Occipital lobe (tissue), 2 donors: ENCODE data around the gene KRT34. TPM values are rescaled to one million over a fixed set of nuclear protein-coding genes. Genes with fewer than 3 reads are reported as not detected.
"Not testable (repeated sequence)": the region's sequence is repeated elsewhere in the genome, so short reads cannot be mapped to it uniquely, and the experiment has no call there.

Experiments
- DNase-seq: peaks from one replicate; lab custom pipeline; 2025; lab: John Stamatoyannopoulos, UW
- total RNA-seq: library from RNA; depleted of rRNA; stranded (reverse); fragments of >200 nt; gene quantifications from one replicate; pipeline ENCODE4 v1.2.3, GENCODE V29; 2014

KRT34 gene
- total RNA-seq, 1 donor from 2014 or later, result 0.31 TPM

DNA sequence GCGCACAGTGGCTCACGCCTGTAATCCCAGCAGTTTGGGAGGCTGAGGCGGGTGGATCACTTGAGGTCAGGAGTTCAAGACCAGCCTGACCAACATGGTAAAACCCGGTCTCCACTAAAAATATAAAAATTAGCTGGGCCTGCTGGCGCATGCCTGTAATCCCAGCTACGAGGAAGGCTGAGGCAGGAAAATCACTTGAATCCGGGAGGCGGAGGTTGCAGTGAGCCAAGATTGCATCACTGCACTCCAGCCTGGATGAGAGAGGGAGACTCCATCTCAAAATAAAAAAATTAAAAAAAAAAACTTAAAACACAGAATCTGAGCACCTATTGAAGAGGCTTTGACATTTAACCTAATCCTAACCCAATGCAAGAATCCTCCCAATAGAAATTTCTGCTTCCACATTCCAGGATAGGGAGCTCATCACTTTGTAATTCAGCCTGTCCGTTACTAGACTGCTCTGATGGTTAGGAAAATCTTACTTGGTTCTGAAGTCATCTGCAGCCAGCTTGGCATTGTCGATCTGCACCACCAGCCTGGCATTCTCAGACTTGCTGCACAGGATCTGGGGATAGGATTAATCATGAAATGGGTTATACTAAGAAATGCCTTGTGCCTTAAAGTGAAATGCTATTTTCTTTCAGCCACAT, 14.6 kb downstream of the KRT34 start:
- DNase-seq, result no peak

DNA sequence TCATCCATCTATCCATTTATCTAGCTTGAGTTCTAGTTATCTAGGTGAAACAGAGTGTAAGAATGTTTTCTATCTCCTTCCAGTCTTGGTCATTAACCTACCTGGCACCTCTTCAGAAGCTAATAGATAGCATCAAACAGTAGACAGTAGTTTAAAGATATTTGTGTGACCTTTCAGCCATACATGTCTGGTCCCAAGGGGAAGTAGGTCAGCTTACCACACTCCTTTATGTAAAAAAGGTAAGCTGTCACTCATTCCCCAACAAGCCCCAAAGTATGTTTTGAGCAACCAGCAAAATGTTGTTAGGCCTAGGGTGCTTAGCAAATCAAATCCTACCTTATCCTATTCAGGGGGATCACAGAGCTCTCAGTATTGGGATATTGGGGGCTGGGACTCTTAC, 16.0 kb downstream of the KRT34 start:
- DNase-seq, result no peak

DNA sequence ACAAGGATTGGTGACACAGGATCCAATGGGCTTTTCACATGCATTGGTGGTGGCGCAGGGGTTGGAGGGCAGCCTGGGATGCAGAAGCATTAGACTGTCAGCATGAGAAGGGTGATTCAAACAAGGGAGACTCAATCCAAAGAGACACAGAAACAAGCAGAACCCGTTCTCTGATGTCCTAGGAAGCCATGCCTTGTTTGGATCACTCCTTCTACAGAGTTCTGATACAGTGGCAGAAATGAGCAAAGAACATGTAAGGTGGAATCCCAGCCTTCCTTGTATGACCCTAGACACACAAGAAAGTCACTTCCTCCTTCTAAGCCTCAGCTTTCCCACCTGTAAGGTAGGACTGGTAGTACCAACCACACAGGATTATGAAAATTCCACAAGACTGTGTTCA, 18.2 kb downstream of the KRT34 start:
- no peak for DNase-seq

DNA sequence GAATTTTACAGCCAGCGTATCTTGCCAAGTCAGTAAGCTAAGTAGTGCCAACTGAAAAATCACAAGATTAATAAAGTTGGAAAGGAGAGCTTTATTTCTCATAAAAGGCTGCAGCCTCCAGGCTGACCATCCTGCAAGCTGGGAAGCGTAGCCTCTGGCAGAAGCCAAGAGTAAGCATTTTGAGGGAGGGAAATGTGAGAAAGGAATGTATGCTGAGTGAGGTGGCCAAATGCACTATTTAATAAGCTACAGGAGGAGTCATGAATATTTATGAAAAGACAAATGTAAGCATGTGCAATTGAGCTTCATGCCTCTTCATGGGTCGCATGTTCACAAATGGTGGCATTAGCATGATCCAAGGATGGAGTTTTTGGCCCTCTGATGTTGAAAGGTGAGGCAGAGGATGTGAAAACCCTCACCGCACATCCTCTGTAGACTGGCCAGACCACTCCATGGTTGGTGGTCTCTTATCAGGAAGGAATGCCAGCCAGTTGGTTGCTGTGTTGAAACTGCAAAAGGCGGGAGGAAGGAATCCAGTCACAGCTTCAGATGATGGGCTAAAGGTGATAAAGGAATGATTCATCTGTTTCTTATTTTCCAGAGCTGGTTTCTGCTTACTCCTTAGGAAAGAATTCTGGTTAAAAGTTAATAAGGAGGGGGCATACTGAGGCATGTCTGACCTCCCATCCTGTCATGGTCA, 21.7 kb downstream of the KRT34 start:
- DNase-seq, result no peak

DNA sequence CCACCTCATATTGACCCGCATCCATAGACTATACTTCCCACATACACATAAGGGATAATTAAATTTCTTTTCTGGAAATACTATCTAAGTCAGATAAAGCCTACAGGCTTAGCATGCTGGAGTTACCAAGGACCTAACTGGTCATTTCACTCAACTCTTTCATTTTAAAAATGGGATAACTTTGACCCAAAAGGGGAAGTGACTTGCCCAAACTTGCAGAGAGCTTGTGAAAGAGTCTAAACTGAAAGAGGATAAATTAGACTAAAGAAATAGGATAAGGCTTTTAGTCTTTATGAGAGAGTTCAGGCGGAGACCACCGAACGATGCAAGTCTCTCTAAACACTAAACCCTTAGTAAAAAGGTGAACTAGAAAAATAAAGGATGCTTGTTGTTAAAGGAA, 27.6 kb downstream of the KRT34 start:
- no peak for DNase-seq

DNA sequence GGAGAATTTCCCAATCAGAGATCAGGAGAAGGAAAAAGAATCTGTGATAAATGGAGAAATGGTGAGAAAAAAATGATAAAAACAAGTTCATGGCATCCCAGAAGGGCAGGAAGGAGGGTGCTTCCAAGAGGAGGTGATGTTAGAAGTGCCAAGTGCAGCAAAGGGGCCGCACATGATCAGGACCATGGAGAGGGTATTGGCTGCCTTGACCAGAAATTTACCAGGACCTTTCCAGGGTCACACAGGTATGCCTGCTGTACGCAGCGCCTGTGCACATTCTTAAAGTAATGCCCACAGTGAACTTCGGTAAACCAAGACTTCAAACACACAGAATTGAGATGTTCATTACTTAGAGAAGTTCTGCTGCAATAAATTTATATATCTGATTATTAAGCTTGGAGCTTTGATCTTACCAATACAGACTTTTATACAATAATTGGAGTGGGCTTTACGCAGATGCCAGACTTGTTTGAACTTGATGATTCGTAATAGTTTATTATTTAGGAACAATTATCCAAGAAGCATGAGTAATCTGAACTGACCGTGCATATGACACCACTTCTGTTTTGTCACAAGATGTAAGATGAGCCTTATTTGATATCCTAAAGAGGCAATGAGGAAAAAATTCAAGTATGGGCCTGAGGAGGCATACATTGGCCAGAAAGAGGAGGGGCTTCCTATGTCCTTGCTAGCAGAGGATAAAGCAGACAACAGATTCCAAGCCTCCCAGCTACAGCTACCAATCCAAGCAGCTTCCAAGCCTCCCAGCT, 29.3 kb downstream of the KRT34 start:
- DNase-seq, result no peak

DNA sequence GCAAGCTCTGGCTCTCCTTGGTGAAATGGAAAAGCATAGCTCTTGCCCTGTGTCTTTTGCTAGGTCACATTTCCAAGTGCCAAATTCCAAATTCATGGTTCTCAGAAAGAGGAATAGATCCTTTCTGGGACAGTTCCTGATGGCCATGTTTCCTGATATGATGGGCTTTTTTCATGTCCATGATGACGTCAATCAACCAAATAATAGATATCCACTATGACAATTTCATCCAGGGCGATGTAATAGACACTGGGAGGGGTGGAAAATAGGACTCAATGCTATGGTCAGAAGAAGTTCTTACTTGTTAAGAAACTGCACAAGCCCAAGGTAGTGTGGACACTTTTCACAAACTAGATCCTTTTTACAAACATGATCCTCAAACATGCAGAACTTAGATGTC, 30.9 kb downstream of the KRT34 start:
- DNase-seq, result no peak

DNA sequence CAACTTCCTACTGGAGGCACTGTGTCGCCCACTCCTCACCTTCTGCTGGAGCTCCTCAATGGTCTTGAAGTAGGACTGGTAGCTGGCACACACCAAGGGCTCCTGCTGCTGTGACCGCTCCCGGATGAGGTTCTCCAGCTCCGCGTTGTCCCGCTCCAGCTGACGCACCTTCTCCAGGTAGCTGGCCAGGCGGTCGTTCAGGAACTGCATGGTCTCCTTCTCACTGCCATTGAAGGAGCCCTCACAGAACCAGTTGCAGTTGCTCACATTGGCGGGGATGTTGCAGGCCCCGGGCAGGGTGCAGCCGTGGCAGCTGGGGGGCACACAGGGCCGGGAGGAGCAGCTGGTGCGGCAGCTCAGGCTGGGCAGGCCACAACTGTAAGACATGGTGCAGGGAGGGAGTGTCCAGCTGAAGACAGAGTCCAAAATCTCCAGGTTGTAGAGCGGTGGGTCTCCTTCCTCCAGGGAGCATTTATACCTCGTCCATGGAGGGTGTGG, 31.7 kb downstream of the KRT34 start, which contains the start of gene KRT33A:
TSS of gene KRT33A (minus strand) at position 448 of the 498 bp plus-strand sequence. CDS start at position 387, 61 bp downstream.
- not testable (repeated sequence) for DNase-seq

DNA sequence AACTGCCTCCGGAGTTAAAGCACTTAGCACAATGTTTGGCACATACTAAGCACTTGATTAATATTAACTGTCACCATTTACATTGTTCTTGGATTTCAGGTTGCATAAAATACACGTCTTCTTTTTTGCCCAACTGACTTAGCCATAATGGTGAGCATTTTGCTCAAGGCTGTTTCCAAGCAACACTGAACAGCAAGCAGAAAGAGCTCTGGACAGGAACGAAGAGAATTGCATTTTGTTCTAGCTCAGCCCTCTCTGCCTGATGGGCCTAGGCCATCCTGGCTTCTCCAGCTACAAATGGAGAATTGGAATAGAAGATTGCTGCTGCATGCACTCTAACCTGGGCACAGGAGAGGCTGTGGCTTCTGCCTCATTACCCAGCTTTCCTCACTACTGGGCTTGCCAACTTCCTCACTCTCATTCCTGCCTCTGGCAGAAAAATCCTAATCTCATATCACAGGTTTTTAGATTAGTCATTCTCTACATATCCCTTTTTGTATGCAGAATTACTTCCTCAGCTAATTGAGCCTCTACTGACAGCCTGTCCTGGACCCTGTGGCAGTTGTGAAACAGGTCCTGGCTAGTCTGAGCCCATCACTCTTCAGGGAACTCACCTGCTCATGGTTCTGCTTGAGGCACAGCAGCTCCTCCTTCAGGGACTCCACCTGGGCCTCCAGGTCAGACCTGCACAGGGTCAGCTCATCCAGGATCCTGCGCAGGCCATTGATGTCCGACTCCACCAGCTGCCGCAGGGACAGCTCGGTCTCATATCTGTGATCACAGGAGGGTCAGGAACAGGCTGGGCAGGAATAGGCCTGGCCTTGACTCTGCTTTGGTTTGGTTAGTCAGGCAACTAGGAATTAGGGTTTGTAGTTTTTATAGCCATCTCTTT, 34.0 kb downstream of the KRT34 start:
- no peak for DNase-seq

DNA sequence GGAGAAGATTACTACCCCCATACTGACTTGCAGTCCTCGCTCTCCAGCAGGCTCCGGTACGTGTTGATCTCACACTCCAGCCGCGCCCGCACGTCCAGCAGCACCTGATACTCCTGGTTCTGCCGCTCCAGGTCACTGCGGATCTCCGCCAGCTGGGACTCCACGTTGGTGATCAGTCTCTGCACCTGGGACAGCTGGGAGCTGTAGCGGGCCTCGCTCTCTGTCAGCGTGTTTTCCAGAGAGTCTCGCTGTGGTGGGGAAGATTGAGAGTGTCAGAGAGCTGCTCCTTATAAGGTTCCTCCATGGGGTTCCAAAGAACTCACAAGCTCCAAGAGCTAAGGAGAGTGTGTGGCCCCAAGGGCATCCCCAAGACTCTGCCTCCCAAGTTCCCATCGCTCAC, 35.7 kb downstream of the KRT34 start:
- not testable (repeated sequence) for DNase-seq

DNA sequence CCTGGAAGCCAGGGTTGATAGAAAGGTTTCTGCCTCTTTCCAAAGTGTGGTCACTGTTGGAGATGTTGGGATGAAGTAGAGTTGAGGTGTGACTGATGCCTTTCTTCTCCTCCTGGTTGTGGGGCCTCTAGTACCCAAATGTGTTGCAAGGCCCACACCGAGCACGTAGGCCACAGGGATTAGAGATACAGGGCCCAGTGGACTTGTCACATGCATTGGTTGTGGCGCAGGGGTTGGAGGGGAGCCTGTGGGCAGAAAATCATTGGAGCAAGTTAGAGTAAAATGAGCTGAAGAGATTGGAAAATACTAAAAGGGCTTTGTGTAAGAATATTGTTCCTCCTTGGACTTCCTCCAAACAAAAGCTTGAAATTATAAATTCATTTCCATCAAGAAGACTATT, 36.1 kb downstream of the KRT34 start:
- DNase-seq, result no peak

DNA sequence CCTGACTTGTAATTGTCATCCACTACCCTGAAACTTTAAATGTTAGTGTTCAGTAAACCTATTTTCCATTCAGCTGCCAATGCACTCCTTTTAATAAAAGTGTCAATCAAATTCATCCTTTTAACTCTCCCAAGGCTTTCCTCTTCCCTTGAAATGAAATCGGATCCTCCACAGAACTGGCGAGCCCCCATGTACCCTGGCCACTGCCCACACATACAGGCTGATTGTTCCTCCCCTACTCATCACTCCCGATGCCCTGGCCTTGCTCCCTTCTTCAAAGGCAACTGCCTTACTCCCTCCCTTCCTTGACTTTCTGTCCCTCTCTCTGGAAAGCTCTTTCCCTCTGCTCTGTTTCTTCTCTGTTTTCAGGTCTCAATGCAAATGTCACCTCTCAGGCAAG, 39.1 kb downstream of the KRT34 start:
- DNase-seq, result no peak

DNA sequence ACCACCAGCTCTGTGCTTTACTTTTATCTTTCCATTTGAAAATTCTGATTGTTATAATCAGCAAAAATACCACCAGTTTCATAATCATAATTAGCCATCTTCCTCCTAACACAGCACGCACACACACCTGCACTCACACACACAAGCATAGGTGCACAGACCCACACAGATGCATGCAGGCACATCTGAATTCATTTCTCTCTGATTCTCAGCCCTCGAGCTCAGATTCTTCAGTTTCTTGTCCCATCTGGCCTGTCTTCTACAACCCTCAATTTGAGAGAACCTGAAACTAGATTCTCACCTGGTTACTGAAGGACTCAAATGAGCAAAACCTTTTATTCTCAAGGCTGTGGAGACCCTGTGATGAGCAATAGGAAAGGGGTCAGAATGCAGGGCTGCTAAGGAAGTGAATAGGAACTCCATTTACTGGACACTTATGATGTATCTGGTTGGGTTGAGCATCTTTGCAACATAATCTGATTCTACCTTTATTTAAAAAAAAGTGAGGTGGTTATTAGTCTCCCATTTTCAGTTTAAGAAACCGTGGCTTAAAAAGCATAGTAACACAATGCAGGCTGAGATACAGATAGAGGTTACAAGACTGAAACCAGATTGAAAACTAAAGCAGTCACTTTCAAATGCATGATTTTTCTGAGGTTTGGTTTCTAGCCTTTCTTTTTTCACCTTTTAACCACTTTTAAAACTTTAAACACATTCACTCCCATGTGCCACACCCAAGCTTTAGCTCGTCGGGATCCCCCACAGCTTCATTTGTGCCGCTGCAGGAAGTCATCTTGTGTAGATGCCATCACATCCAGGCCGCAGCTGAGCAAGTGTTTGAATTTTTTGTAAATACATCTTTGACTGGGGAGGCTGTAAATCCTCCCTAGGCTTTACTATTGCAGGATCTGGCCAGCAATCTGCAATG, 40.9 kb downstream of the KRT34 start:
- DNase-seq, result no peak

DNA sequence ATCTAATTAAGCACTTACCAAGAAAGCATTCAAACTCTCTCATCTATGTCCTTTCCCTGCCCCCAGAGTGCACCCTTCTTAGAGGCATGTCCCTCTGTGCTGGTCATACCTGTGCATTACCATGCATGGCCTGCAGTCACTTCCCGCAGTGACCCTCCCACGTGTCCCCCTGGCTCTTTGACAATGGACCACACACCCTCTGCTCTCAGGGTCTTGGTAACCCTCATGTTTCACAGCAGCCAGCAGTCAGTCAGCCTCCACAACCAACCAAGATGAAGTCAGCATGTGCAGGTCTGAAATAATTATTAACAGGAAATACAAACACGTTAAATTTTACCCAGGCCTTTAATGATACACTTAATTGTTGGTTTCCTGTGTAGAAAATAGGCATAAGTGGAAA, 41.6 kb downstream of the KRT34 start:
- DNase-seq, result no peak

DNA sequence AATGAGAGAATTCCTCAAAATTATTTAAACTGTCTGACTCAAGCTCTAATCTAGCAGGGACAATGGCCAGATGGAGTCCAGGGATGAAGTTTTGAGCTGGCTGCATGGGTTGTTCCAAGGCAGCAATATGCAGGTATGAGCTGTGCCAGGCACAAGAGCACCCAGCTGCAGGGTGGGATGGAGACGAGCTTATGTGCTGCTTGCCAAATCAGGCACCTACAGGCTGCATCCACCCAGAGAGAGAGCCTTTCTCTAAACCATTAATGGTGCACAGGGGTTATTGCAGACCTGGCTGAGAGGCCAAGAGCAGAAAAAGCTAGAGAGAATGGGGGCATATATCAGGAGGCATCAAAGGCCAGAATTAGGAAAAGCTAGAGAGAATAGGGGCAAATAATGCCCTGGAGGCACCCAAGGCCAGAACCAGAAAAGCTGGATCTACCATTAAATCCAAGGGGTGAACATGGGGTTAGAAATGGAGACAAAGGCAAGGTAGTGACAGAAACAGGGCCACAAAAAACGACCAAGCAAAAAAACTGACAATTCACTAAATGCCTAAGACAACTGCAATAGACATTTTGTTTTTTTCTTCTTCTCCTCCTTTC, 42.4 kb downstream of the KRT34 start:
- DNase-seq, result no peak

DNA sequence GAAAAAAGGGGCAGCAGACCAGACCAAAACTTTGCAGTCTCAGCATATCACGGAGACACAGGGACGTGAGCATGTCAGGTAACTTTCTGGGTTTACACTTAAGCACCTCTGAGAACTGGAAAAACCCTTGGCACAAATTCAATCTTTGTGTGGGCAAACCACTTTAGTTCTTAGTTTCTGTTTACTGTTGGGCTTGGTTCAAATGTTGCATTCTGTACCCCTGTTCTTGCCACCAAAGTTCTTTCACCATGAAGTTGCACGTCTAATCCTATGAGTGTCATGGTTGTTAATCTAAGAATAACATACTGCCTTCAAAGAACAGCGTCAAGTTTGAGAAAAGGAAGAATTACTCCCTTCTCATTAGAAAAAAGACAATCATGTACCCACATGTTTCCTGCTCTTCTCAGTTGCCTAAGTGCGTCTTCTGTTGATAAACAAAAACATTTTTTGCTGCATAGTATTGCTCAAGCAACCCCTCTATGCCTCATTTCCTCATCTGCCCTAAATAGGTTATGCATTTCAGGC, 43.1 kb downstream of the KRT34 start:
- no peak for DNase-seq

DNA sequence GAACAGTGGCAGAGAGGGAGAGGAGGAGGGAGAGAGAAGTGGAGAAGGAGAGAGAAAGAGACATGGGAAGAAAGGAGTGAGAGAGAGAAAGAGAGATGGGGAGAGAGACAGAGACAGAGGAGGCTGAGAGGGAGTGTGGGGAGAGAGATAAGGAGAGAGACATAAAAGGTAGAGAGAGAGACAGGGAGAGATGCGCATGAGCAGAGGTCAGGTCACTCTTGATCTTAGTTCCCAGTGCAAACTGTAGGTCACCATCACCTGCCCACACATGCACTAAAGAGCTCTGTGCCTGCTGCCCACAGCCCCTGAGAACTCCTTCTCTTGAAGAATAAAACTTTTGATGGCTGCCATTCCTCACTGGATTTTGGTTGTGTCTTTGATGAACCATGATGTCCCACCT, 46.4 kb downstream of the KRT34 start:
- DNase-seq, result no peak

DNA sequence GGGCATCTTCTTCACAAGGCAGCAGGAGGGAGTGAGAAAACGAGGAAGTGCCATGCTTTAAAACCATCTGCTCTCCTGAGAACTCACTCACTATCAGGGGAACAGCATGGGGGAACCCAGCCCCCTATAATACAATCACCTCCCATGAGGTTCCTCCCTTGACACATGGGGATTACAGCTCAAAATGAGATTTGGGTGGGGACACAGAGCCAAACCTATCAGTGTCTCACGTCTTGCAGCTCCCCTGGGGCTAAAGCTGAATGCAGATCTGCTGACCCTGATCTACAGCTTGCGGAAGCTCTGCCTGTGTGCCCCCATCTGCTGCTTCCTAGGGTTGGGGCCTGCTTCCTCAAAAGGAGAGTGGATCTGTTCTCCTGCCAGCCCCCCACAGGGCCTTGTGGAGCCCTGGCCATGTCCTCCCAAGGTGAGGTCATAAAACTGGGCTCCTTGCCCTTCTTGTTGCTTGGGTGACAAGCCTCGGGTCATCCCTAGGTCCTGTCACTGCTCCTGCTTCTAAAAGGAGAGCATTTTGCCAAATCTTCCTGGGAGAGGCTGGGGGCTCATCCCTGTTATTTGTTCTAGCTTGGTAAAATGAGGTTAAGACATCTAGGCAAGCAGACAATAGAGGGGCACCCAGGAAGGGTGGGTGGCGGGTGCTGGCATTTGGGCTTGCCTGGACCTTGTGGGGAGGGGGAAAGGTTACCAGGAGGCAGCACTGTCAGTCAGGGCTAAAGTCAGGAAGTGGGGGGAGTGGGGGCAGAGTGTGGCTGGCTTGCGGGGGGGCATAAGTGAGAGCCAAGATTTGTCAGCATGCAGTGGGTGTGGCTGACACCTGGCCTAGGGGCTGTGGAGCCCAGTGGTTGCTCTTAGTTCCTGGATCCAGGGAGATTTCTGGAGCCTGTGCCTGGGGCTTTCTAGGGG, 47.5 kb downstream of the KRT34 start:
- DNase-seq, result no peak
